NCI-H2107 treated with DMSO at 0.1 percent for 48 hours (cell line): ENCODE results near the gene IFNL2.

Experiments
- DNase-seq: peaks from one replicate; lab custom pipeline; 2025; ENCODE audit not compliant: unreplicated experiment; lab: John Stamatoyannopoulos, UW

Gene IFNL2

GRCh38 chr19:39316627-39317321 lies 48.6 kb downstream of the IFNL2 start:
- DNase-seq, result no peak

GRCh38 chr19:39317476-39317875 lies 49.3 kb downstream of the IFNL2 start:
- DNase-seq, result no peak

GRCh38 chr19:39318071-39318470 lies 49.9 kb downstream of the IFNL2 start:
- DNase-seq, result no peak

- no peak for DNase-seq
Observed at GRCh38 chr19:39318690-39319089, 50.5 kb downstream of the IFNL2 start.

GRCh38 chr19:39319098-39319891 lies 51.1 kb downstream of the IFNL2 start:
- DNase-seq, result no peak
